AG08395 (cell line): ENCODE data around the gene ALG12.
A peak's percentile ranks its signal among the peaks of the same experiment; 100 is the strongest.

Experiments used
- DNase-seq: peaks from one replicate; pipeline ENCODE4 v3.0.0; 2012; ENCODE audit warnings: mixed read lengths, low spot score

ALG12 gene

DNA sequence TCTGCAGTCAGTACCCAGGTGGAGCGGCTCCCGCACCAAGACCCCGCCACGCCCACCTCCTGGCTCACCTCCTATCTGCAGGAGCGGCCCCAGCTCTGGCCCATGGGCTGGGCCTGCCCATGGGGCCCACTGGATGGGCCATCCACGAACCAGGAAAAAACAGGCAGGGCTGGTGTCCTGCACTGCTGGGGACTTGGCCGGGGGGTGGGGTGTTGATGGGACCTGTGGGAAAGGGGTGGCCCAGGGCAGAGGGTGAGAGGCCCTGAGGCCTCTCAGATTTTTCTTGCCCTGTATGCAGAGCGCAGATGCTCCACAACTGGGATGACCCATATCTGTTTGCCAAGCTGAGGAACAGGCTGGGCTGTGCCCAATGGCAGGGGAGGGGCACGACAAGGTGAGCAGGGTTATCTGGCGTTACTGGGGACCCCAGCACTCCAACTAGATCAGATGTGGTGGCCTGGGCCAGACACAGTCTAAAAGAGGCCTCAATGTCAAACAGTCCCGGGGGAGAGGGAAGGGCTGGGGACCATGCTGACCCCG is 39.7 kb upstream of the ALG12 start:
- DNase-seq = no peak

DNA sequence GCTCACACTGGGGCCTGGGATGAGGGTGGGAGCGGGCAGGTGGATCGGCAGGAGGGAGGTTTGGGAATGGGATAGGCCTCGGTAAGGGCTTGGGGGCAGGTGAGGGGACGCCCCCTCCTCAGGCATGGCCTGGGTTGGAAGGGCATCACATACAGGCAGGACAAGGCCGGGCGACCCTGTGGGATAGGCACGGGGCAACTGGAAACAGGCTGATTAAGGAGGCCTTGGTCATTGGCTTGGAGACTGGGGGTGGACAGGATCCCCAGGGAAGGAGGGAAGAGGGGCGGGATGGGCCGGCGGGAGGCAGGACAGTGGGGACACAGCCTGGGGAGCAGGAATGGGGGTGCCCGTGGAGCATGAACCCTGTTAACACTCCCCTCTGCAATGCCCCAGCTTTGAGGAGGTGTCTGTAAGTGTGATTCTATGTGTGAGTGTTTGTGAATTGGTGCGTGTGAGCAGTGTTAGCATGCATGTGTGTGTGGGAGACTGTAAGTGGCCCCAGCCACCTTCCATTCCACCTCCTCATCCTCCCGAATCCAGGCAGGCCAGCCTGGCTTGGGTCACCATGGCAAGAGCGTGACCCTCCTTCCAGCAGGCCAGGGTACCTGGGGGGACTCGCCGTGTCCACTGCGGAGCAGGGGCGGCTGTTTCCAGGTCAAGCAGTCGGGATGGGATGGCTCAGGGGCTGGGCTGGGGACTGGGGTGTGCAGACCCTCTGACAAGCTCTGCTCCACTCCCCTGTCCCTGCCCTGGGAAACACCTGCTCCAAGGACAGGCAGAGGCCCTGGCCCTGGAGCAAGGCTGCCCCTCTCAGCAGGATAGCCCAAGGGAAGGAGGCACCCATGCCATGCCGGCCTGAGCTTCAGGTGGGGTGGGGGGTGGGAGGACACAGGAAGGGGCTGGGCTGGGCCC is 38.9 kb upstream of the ALG12 start:
- DNase-seq = no peak

DNA sequence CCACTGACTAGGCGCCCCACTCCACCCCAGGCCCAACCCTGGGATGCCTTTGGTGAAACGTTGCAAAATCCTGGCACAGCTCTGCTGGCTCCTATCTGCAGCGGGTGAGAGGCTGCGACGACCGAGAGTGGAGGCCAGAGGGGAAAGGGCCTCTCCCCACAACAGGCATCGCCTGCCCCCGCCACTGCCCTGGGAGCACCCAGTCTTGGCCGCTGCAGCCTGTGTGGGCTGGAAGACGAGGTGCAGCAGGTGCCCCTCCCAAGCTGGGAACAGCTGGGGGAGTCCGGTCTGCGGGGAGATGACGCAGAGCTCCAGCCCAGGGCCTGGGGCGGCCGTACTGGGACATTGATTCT is 38.2 kb upstream of the ALG12 start:
- DNase-seq = no peak

- DNase-seq = no peak
These were observed 37.6 kb upstream of the ALG12 start for GRCh38 chr22:49955581-49956417.

DNA sequence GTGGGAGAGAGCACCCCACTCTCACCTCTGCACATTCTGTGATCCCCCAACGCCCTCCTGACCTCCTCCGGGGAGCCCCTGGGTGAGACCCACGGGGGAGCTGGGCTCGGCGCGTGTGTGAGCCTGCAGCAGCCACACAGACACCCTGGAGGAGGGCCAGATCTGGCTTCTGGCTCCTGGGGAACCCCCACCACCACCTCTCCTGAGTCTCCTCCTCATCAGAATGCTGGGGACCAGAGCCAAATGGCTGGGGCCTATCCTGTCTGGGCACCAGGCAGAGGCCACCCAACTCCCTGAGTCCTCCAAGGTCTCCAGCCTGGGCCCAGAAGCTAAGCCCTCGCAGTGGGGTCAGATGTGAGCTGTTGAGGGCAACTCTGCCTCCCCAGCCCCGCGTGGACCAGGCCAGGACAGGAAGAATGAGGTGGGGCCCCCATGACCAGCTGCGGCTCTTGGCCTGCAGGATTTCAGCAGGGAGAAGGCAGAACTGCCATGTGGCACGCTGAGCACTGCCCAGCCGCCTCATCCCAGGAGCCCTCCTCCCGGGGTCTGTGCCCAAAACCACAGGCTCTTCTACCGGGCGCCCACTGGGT is 36.8 kb upstream of the ALG12 start:
- no peak for DNase-seq

DNA sequence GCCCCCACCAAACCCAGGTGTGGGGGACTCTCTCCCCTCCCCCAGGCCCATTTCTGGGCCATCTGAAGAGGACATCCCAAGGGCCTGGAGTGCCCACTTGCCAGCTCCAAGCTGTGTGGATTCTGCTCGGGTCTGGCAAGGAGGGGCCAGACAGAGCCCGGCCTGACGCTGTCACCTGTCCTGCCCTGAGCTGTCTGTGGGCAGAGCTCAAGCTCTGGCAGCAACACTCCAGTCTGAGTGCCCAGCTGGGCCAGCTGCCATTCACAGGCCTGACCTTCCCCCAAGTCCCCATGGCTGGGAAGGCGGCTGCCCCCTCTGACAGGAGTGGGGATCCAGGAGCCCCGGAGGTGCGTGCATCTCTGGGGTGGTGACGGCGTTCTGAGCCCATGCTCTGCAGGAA is 36.1 kb upstream of the ALG12 start:
- DNase-seq = no peak

- no peak for DNase-seq
These were observed 35.6 kb upstream of the ALG12 start for GRCh38 chr22:49953680-49954344.

- DNase-seq = no peak
These were observed 34.9 kb upstream of the ALG12 start for GRCh38 chr22:49953027-49953679.

GRCh38 chr22:49951986-49952896 is 34.0 kb upstream of the ALG12 start:
- DNase-seq = peak; percentile 76

DNA sequence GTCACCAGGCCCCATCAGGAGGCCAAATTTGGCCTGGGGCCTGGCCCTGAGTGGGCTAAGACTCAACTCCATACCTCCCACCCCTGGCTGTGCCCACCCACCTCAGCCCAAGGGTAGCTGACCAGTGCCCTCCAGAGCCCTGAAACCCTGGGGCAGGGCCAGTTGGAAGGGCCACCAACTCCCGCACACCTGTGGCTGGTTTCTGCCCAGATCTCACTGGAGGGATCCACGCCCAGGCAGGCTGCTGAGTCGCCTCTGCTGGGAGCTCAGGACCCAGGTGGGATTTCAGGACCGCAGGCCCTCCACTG is 33.4 kb upstream of the ALG12 start:
- no peak for DNase-seq

DNA sequence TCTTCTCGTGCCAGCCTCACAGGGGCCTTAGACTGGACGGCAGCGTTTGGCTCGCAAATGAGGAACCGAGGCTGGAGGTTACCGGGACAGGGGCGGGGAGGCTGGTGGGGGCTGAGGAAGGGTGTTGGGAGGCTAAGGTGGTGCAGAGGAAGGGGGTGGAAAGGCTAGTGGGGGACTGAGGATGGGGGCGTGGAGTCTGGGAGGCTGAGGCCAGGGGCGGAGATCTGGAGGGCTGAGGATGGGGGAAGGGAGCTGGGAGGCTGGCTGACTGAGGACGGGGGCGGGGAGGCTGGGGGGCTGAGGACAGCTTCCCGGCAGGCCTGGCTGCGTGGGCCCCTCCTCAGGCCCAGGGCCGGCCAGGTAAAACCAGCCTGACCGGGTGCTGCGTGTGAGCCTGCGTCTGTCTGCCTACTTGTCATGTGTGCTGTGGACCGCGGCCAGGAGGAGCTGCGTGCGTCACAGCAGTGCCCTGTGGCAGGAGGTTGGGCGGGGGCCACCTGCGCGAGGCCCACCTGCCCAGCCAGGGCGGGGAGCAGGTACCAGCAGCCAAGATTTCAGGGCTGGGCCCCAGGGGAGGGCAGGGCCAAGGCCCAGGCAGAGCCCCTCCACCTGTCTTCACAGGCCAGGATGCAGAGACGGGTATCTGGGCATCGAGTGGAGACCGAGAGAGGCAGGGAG is 32.9 kb upstream of the ALG12 start:
- DNase-seq = no peak

- no peak for DNase-seq
These were observed 32.3 kb upstream of the ALG12 start for GRCh38 chr22:49950396-49950994.

GRCh38 chr22:49949914-49950292 is 31.7 kb upstream of the ALG12 start:
- no peak for DNase-seq

DNA sequence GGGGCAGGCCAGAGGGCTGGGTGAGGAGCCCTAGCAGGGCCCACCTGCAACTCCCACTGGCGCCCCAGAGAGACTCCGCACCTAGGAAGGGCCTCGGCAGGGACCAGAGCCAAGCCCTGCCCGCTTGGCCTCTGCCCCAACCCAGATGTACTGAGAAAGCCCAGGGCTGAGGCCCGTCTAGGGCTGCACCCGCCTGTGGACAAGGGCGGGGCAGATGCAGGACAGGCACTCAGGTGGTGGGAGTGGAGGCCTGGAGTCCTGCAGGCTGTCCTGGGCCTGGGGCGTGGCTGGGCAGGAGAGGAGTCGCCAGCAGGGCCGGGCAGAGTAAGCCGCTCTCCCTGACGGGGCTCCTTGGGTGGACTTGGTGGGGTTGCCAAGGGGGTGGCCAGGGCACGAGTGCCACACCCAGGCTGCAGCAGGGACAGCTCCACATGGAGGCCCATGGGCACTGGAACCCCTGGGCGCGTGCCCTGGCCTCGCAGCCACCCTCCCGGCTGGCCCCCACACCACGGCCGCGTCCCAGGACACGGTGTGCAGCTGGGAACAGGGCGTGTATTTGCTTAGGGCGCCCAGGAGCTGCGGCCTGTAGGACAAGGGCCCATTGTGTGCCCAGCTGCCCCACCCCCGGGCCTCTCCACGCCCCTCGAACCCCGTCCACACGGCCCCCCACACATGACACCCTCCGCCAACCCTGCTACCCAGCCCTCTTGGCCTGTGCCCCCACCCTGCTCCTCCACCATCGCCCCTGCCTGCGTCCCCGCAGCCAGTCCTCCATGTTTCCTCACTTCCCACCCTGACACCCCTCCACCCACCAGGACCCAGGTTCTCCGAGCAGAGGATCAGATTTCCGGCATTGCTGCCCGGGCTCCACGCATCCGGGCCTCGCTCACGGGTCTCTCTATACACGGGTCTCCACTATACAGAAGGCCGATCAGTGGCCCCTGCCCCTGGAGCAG is 31.0 kb upstream of the ALG12 start:
- no peak for DNase-seq

DNA sequence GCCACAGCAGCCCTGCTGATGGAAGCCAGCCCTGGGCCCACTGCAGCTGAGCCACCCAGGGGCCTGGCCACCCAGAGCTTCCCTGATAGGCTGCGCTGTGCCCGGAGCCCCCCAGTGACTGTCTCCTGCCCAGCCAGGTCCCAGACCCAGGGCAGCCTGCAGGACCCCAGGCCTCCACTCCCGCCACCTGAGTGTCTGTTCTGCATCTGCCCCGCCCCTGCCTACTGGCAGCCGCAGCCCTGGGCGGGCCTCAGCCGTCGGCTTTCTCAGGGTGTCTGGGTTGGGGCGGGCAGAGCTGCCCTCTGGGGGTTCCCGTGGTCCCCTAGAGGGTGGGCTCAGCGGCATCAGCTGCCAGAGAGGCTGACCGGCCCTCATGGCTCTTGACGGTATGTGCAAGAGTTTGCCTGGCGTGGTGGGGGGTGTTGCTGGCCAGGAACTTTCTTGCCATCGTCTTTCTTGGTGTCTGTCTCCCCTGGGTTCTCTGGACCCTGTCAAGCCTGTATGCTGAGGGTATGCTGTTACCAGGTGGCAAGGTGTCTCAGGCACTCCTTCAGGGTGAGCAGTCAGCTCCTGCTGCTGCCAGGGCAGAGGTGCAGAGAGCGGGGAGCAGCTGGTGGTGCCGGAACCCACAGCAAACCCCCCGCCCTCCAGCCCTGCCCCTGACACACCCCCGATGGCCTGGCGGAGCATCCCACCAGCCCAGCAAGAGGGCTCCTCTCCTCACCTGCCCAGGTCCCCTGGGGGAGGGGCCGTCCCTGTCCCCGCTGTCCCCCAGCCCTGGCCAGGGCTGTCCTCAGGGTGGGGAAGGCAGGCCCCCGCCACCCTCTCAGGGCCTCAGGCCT is 30.1 kb upstream of the ALG12 start:
- no peak for DNase-seq

- no peak for DNase-seq
These were observed 29.0 kb upstream of the ALG12 start for GRCh38 chr22:49947296-49947622.

- no peak for DNase-seq
These were observed 28.5 kb upstream of the ALG12 start for GRCh38 chr22:49946612-49947295.
